Measurements from ENCODE around the gene TACC2.

DNA sequence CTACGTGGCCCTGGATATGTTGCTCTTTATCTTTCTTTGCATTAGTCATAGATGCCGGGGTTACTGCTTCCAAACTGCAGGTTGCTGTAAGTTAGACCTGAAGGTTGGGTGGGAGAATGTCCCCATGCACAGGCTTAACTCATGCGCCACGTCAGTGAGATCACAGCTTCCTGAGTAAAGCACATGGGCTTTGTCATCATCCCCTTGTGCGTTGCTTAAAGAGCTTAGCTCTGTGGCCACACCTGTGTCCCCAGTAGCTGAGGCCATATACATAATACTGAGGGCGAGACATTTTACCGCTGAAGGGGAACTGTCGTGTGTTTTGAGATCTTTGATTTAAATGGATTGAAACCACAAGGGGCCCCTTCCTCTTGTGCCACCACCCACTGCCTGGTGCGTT lies 236.4 kb downstream of the TACC2 start:
- TF ChIP-seq POLR2AphosphoS5 (IDR thresholded peaks at IDR 0.05; ENCODE audit: low read depth, low read length), result no peak
- TF ChIP-seq SIN3A (IDR thresholded peaks at IDR 0.05; ENCODE audit: borderline replicate concordance, insufficient read depth, low read length), result no peak
- TF ChIP-seq, protein P1, sequence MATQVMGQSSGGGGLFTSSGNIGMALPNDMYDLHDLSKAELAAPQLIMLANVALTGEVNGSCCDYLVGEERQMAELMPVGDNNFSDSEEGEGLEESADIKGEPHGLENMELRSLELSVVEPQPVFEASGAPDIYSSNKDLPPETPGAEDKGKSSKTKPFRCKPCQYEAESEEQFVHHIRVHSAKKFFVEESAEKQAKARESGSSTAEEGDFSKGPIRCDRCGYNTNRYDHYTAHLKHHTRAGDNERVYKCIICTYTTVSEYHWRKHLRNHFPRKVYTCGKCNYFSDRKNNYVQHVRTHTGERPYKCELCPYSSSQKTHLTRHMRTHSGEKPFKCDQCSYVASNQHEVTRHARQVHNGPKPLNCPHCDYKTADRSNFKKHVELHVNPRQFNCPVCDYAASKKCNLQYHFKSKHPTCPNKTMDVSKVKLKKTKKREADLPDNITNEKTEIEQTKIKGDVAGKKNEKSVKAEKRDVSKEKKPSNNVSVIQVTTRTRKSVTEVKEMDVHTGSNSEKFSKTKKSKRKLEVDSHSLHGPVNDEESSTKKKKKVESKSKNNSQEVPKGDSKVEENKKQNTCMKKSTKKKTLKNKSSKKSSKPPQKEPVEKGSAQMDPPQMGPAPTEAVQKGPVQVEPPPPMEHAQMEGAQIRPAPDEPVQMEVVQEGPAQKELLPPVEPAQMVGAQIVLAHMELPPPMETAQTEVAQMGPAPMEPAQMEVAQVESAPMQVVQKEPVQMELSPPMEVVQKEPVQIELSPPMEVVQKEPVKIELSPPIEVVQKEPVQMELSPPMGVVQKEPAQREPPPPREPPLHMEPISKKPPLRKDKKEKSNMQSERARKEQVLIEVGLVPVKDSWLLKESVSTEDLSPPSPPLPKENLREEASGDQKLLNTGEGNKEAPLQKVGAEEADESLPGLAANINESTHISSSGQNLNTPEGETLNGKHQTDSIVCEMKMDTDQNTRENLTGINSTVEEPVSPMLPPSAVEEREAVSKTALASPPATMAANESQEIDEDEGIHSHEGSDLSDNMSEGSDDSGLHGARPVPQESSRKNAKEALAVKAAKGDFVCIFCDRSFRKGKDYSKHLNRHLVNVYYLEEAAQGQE (IDR thresholded peaks at IDR 0.05; ENCODE audit: insufficient read depth in 1 of 2, low read depth in 2 of 2, low read length in 2 of 2), result no peak
- TF ChIP-seq FOXP2 (optimal IDR thresholded peaks at IDR 0.05; ENCODE audit: borderline replicate concordance, extremely low read depth, extremely low read length, insufficient read depth), result no peak
- TF ChIP-seq TAF1 (IDR thresholded peaks at IDR 0.05; ENCODE audit: borderline replicate concordance, insufficient read depth, low read length), result no peak

Measured in PFSK-1 (cell line).